K562 (cell line): ENCODE data around the gene NINJ2. TPM values are rescaled to one million over a fixed set of nuclear protein-coding genes. Genes with fewer than 3 reads are reported as not detected.

Source experiments
- ATAC-seq: fragments of 200-7000 bp; cut with Tn5 transposase; 3 replicates; pipeline ENCODE4 v1.9.1; 2020; ENCODE audit warnings: moderate library complexity
- BruUV-seq: library from RNA; stranded (reverse); fragments of 400-500 nt; replicated peaks from 2 replicates; lab custom pipeline; 2021; lab: Mats Ljungman, UMichigan
- CTCF ChIA-PET: fragments of 300-600 bp; formaldehyde crosslinking; extraction: SDS; loops from one replicate; lab custom pipeline; 2021; ENCODE audit warnings: low intra/inter-chr PET ratio; lab: Yijun Ruan, JAX
- POLR2A ChIA-PET: fragments of 300-600, 350-650 bp; sonication (Branson Sonifier 250); formaldehyde crosslinking; extraction: SDS; loops from one replicate; lab custom pipeline; 2021; ENCODE audit warnings: antibody characterized with exemption, inconsistent platforms; lab: Yijun Ruan, JAX
- DNase-seq, 4 experiments: peaks; one replicate each; pipeline versions ENCODE4 v3.0.0 to v3.0.0-alpha.2; 2011 to 2018; ENCODE audit warnings: low spot score in 3 of 4, mixed read lengths in 3 of 4; ENCODE audit errors: extremely low read depth in 1 of 4
- FAIRE-seq: peaks from 2 replicates; lab custom pipeline; 2011; peaks lifted over from hg19 to GRCh38; lab: Jason Lieb, UNC
- H2AFZ ChIP-seq: 2 replicates; pipeline ENCODE4 v1.6.0; 2011; ENCODE audit warnings: low read depth, low read length, control low read depth, inconsistent platforms
- H3K27ac ChIP-seq: fragments of 200-600 bp; 3 replicates; pipeline ENCODE4 v1.8.0; 2011; ENCODE audit warnings: low read depth, mild to moderate bottlenecking, control low read depth, inconsistent platforms, low read length, moderate library complexity, mixed read lengths; ENCODE audit errors: extremely low read depth
- H3K27me3 ChIP-seq, 2 experiments: fragments of 300-600 bp in 1 of 2; 2 replicates in 1 of 2; 3 replicates in 1 of 2; pipeline versions ENCODE4 v1.6.0 to v1.8.0; 2011; ENCODE audit warnings: inconsistent platforms in 2 of 2, low read length in 2 of 2, mild to moderate bottlenecking in 1 of 2, mixed read lengths in 1 of 2, moderate library complexity in 1 of 2; ENCODE audit not compliant: control insufficient read depth in 2 of 2, insufficient read depth in 2 of 2
- H3K36me3 ChIP-seq: fragments of 300-600 bp; 3 replicates; pipeline ENCODE4 v1.8.0; 2011; ENCODE audit warnings: mild to moderate bottlenecking, low read length, inconsistent platforms; ENCODE audit not compliant: control insufficient read depth, insufficient read depth
- H3K4me1 ChIP-seq, 2 experiments: fragments of 200-600 bp in 1 of 2; replicated peaks in 1 of 2; 2 replicates in 1 of 2; 3 replicates in 1 of 2; pipeline versions ENCODE4 v1.5.1 to v1.8.0; 2011; ENCODE audit warnings: inconsistent platforms in 2 of 2, low read length in 2 of 2, mild to moderate bottlenecking in 1 of 2, mixed read lengths in 1 of 2, moderate library complexity in 1 of 2; ENCODE audit not compliant: control insufficient read depth in 2 of 2, insufficient read depth in 2 of 2
- H3K4me2 ChIP-seq: 2 replicates; pipeline ENCODE4 v1.6.1; 2011; ENCODE audit warnings: low read length, control low read depth, inconsistent platforms, mixed read lengths; ENCODE audit not compliant: insufficient read depth
- H3K4me3 ChIP-seq: fragments of 200-600 bp; sonication (generic), shearing (Covaris generic); 2 replicates; pipeline ENCODE4 v1.5.1; 2016; ENCODE audit warnings: control low read depth, inconsistent platforms
- H3K79me2 ChIP-seq: fragments of 200-600 bp; 3 replicates; pipeline ENCODE4 v1.8.0; 2011; ENCODE audit warnings: low read length, inconsistent platforms; ENCODE audit not compliant: control insufficient read depth, insufficient read depth
- H3K9ac ChIP-seq, 2 experiments: 2 replicates each; pipeline versions ENCODE4 v1.6.0 to v1.6.1; 2011; ENCODE audit warnings: low read depth in 2 of 2, low read length in 2 of 2, control low read depth in 1 of 2, inconsistent platforms in 1 of 2, mild to moderate bottlenecking in 1 of 2, mixed read lengths in 1 of 2; ENCODE audit not compliant: insufficient read depth in 1 of 2
- H3K9me1 ChIP-seq: one replicate; pipeline ENCODE4 v1.6.0; 2011; ENCODE audit warnings: inconsistent platforms, mild to moderate bottlenecking, low read length, moderate library complexity; ENCODE audit not compliant: control insufficient read depth, insufficient read depth
- H3K9me3 ChIP-seq: replicated peaks from 2 replicates; pipeline ENCODE4 v1.5.1; 2011; ENCODE audit warnings: low read depth, low read length, inconsistent platforms; ENCODE audit not compliant: control insufficient read depth, insufficient read depth
- H4K20me1 ChIP-seq: replicated peaks from 2 replicates; pipeline ENCODE4 v1.6.1; 2011; ENCODE audit warnings: low read length, inconsistent platforms, mixed read lengths; ENCODE audit not compliant: control insufficient read depth, insufficient read depth
- DEAF1 ChIP-seq: fragments of 450-650 bp; formaldehyde crosslinking; IDR thresholded peaks from 2 replicates; pipeline ENCODE4 v1.4.0; 2020; ENCODE audit warnings: mild to moderate bottlenecking, moderate library complexity
- E2F3 ChIP-seq: fragments of 250-450 bp; sonication (Bioruptor Pico); IDR thresholded peaks from 2 replicates; pipeline ENCODE4 v1.4.0; 2020; ENCODE audit warnings: mild to moderate bottlenecking
- ELF4 ChIP-seq: fragments of 450-650 bp; formaldehyde crosslinking; IDR thresholded peaks from 2 replicates; pipeline ENCODE4 v1.4.0; 2022; ENCODE audit warnings: missing genetic modification characterization
- ETV5 ChIP-seq: sonication (generic); formaldehyde crosslinking; IDR thresholded peaks from 2 replicates; pipeline ENCODE4 v1.4.0; 2020; ENCODE audit warnings: low read depth, mild to moderate bottlenecking, missing genetic modification reagents
- KDM2B ChIP-seq: fragments of 250-450 bp; sonication (Bioruptor Pico); IDR thresholded peaks from 2 replicates; pipeline ENCODE4 v1.8.0; 2021; ENCODE audit warnings: mild to moderate bottlenecking, moderate library complexity
- MYC ChIP-seq, 2 experiments: fragments of 250-450 bp in 1 of 2; sonication (Bioruptor Pico) in 1 of 2; IDR thresholded peaks; 2 replicates each; pipeline versions ENCODE4 v1.5.1 to v1.6.1; 2012 to 2021; ENCODE audit warnings: low read depth in 2 of 2, borderline replicate concordance in 1 of 2, improper control_type of control experiment in 1 of 2, low read length in 1 of 2, mild to moderate bottlenecking in 1 of 2, moderate library complexity in 1 of 2
- PHB ChIP-seq: fragments of 250-450 bp; sonication (Bioruptor Pico); IDR thresholded peaks from 2 replicates; pipeline ENCODE4 v1.5.0; 2021
- SPI1 ChIP-seq: IDR thresholded peaks from 2 replicates; pipeline ENCODE4 v1.6.1; 2011; ENCODE audit warnings: low read depth, low read length, control low read depth, borderline replicate concordance
- SRSF1 ChIP-seq: fragments of 200-400 bp; formaldehyde crosslinking; IDR thresholded peaks from 2 replicates; pipeline ENCODE4 v1.6.1; 2017; ENCODE audit warnings: mild to moderate bottlenecking, low read depth, low read length, moderate library complexity
- ZFX ChIP-seq: sonication (generic); formaldehyde crosslinking; IDR thresholded peaks from 2 replicates; pipeline ENCODE4 v1.8.0; 2022; ENCODE audit warnings: mild to moderate bottlenecking, missing genetic modification reagents, moderate library complexity
- ZNF175 ChIP-seq: fragments of 200-800 bp; sonication (Bioruptor generic); IDR thresholded peaks from 2 replicates; pipeline ENCODE4 v1.6.1; 2016; ENCODE audit warnings: low read depth, mild to moderate bottlenecking, missing genetic modification characterization, missing compliant biosample characterization
- ZNF561 ChIP-seq: fragments of 450-650 bp; formaldehyde crosslinking; conservative IDR thresholded peaks from 2 replicates; pipeline ENCODE4 v1.4.0; 2020; ENCODE audit warnings: mild to moderate bottlenecking, moderate library complexity
- ZNF584 ChIP-seq: fragments of 200-800 bp; sonication (Bioruptor generic); IDR thresholded peaks from 2 replicates; pipeline ENCODE4 v1.6.1; 2016; ENCODE audit warnings: low read depth, mild to moderate bottlenecking, missing genetic modification characterization, missing compliant biosample characterization
- WGBS: fragments of 100-300 bp; shearing (Covaris generic); methylation state at CpG from one replicate; pipeline ENCODE4 v1.1.6; 2016; ENCODE audit warnings: low coverage, mixed read lengths; ENCODE audit not compliant: insufficient coverage; ENCODE audit errors: missing lambda C conversion rate; 5-methylcytosine and 5-hydroxymethylcytosine counted together
- in situ Hi-C: fragments of 300-500 bp; cut with MboI; formaldehyde crosslinking; loops from 4 replicates; pipeline ENCODE4 v1.15.0; 2018; ENCODE audit warnings: inconsistent platforms, mixed read lengths
- intact Hi-C: fragments of 100-400 bp; cut with micrococcal nuclease; formaldehyde crosslinking; loops from 2 replicates; pipeline ENCODE4 v1.14.2; 2022
- polyA plus RNA-seq, 8 experiments: library from polyadenylated mRNA; depleted of rRNA in 4 of 8; stranded (reverse) in 5 of 8; unstranded in 3 of 8; fragments of >200 nt; fragmentation: Nextera tagmentation in 2 of 8; fragmentation: Illumina TruSeq in 1 of 8; extraction: Ambion mirVana in 2 of 8; extraction: Trizol in 1 of 8; gene quantifications; 2 replicates each; pipeline versions ENCODE4 v1.2.1 to v1.2.3, GENCODE V29; 2011 to 2014; ENCODE audit warnings: inconsistent platforms in 1 of 8, missing spikeins in 1 of 8
- total RNA-seq, 7 experiments: library from RNA; depleted of rRNA in 6 of 7; stranded (reverse); fragments of >200 nt in 6 of 7; fragmentation: Illumina TruSeq in 2 of 7; extraction: Trizol in 2 of 7; gene quantifications; 2 replicates each; pipeline versions ENCODE4 v1.2.1 to v1.2.3, GENCODE V29; 2011 to 2021; ENCODE audit warnings: low replicate concordance in 1 of 7

Gene NINJ2
- total and polyA plus RNA-seq, 9 of the 15 experiments (the other 6 are each of a cell fraction or from before 2014, with no cell fraction given), result 2.6 to 16.0 (median 4.5) TPM

- no peak for FAIRE-seq
- Histone ChIP-seq H3K4me3 (no peak overlapping the region), H4K20me1 (no peaks in the 10 kb centered on the region), H3K27ac (no peak overlapping the region), H3K9me1 (no peaks in the 10 kb centered on the region), H3K4me1 (no peaks in the 10 kb centered on the region; a peak in 1 of 5 replicates), H3K9ac (no peak overlapping the region), H3K79me2 (no peaks in the 10 kb centered on the region), H2AFZ (no peak overlapping the region), H3K4me2 (no peak overlapping the region), H3K9me3 (peaks cover 2% of the 10 kb centered on the region; the same call in 1 of the 2 replicates), H3K36me3 (no peaks in the 10 kb centered on the region), H3K27me3 (no peaks in the 10 kb centered on the region)
- no peak for DNase-seq
- 68% methylated on average over 11 of the region's 11 CpGs for WGBS
- intact Hi-C loops (no loop called here), in situ Hi-C loops (no loop called here)
- no TSS peak for BruUV-seq
- no peak for ATAC-seq
- POLR2A ChIA-PET, result no interaction called here
- CTCF ChIA-PET, result no interaction called here
- TF ChIP-seq MYC (IDR thresholded peaks at IDR 0.05; ENCODE audit: low read depth, low read length) (no peak), MYC (CRISPR knock-in tag; IDR thresholded peaks at IDR 0.05; ENCODE audit: borderline replicate concordance, low read depth) (no peak), ZNF561 (no peak), DEAF1 (CRISPR knock-in tag) (no peak), SPI1 (no peak), ZNF175 (CRISPR knock-in tag) (no peak), PHB (CRISPR knock-in tag) (no peak), ELF4 (CRISPR knock-in tag) (no peak), SRSF1 (no peak), E2F3 (CRISPR knock-in tag) (no peak), KDM2B (no peak), ETV5 (no peak), ZNF584 (CRISPR knock-in tag) (no peak), ZFX (no peak)
These were observed 38.8 kb upstream of the NINJ2 start for GRCh38 chr12:701896-702539.
